IMR-90 (cell line): Measurements from ENCODE around the gene C10orf62. TPM values are rescaled to one million over a fixed set of nuclear protein-coding genes. Genes with fewer than 3 reads are reported as not detected.

ENCODE experiments used
- ATAC-seq: fragments of 200-7000 bp; cut with Tn5 transposase; 2 replicates; pipeline ENCODE4 v1.9.1; 2020; ENCODE audit warnings: low read depth, mild to moderate bottlenecking, moderate library complexity
- BruUV-seq: library from RNA; stranded (reverse); fragments of 400-500 nt; replicated peaks from 2 replicates; lab custom pipeline; 2021; lab: Mats Ljungman, UMichigan
- CTCF ChIA-PET: fragments of 300-600 bp; formaldehyde crosslinking; extraction: SDS; loops from one replicate; lab custom pipeline; 2021; ENCODE audit warnings: antibody characterized with exemption; lab: Yijun Ruan, JAX
- POLR2A ChIA-PET: fragments of 300-600 bp; sonication (Branson Sonifier 250); formaldehyde crosslinking; loops from one replicate; lab custom pipeline; 2022; ENCODE audit warnings: antibody characterized with exemption; ENCODE audit not compliant: unreplicated experiment; lab: Charles Lee
- DNase-seq: peaks from one replicate; pipeline ENCODE4 v3.0.0; 2013
- H2AFZ ChIP-seq: replicated peaks from 2 replicates; pipeline ENCODE3; 2013; ENCODE audit warnings: low read length, mild to moderate bottlenecking; ENCODE audit not compliant: poor library complexity
- H2AK5ac ChIP-seq: 2 replicates; pipeline ENCODE4 v1.6.1; 2013; ENCODE audit warnings: low read depth, low read length, inconsistent platforms
- H2AK9ac ChIP-seq: replicated peaks from 2 replicates; pipeline ENCODE3; 2013; ENCODE audit warnings: mild to moderate bottlenecking, low read depth, low read length, moderate library complexity; ENCODE audit not compliant: poor library complexity
- H2BK120ac ChIP-seq: 2 replicates; pipeline ENCODE4 v1.6.1; 2013; ENCODE audit warnings: low read depth, low read length, inconsistent platforms
- H2BK15ac ChIP-seq: 3 replicates; pipeline ENCODE4 v1.6.1; 2013; ENCODE audit warnings: low read depth, low read length, inconsistent platforms
- H2BK20ac ChIP-seq: 2 replicates; pipeline ENCODE4 v1.6.1; 2013; ENCODE audit warnings: low read depth, mild to moderate bottlenecking, inconsistent platforms, low read length, moderate library complexity
- H2BK5ac ChIP-seq: 2 replicates; pipeline ENCODE4 v1.6.1; 2013; ENCODE audit warnings: mild to moderate bottlenecking, low read depth, low read length, inconsistent platforms; ENCODE audit not compliant: poor library complexity, severe bottlenecking
- H3K14ac ChIP-seq: replicated peaks from 2 replicates; pipeline ENCODE4 v1.6.1; 2013; ENCODE audit warnings: low read depth, low read length, inconsistent platforms
- H3K18ac ChIP-seq: 2 replicates; pipeline ENCODE4 v1.6.1; 2013; ENCODE audit warnings: low read depth, low read length, control low read depth
- H3K23ac ChIP-seq: 2 replicates; pipeline ENCODE4 v1.6.1; 2013; ENCODE audit warnings: low read depth, low read length, inconsistent platforms
- H3K27ac ChIP-seq: 2 replicates; pipeline ENCODE4 v1.5.1; 2013; ENCODE audit warnings: mild to moderate bottlenecking, control low read depth, low read length; ENCODE audit not compliant: insufficient read depth
- H3K27me3 ChIP-seq: 2 replicates; pipeline ENCODE4 v1.6.1; 2013; ENCODE audit warnings: low read length; ENCODE audit not compliant: control insufficient read depth, insufficient read depth
- H3K36me3 ChIP-seq: 2 replicates; pipeline ENCODE4 v1.6.1; 2013; ENCODE audit warnings: low read length, mixed read lengths; ENCODE audit not compliant: control insufficient read depth, insufficient read depth
- H3K4ac ChIP-seq: 2 replicates; pipeline ENCODE4 v1.6.1; 2013; ENCODE audit warnings: low read depth, low read length, inconsistent platforms
- H3K4me1 ChIP-seq: 2 replicates; pipeline ENCODE4 v1.6.1; 2013; ENCODE audit warnings: low read length, mixed read lengths; ENCODE audit not compliant: control insufficient read depth, insufficient read depth
- H3K4me2 ChIP-seq: 2 replicates; pipeline ENCODE4 v1.6.1; 2013; ENCODE audit warnings: low read depth, mild to moderate bottlenecking, control low read depth, low read length, moderate library complexity
- H3K4me3 ChIP-seq: 2 replicates; pipeline ENCODE4 v1.5.1; 2013; ENCODE audit warnings: low read depth, mild to moderate bottlenecking, control low read depth, low read length, moderate library complexity; ENCODE audit not compliant: insufficient read depth
- H3K56ac ChIP-seq: 2 replicates; pipeline ENCODE4 v1.6.1; 2013; ENCODE audit warnings: low read length, inconsistent platforms; ENCODE audit not compliant: insufficient read depth; ENCODE audit errors: extremely low read depth
- H3K79me1 ChIP-seq, 2 experiments: 2 replicates each; pipeline ENCODE4 v1.6.1; 2013; ENCODE audit warnings: low read length in 2 of 2, inconsistent platforms in 1 of 2, low read depth in 1 of 2
- H3K9ac ChIP-seq: 2 replicates; pipeline ENCODE4 v1.6.1; 2013; ENCODE audit warnings: low read depth, low read length, control low read depth
- H3K9me1 ChIP-seq: 2 replicates; pipeline ENCODE4 v1.6.1; 2013; ENCODE audit warnings: low read length, inconsistent platforms; ENCODE audit not compliant: insufficient read depth
- H3K9me3 ChIP-seq: 2 replicates; pipeline ENCODE4 v1.6.1; 2013; ENCODE audit warnings: low read length; ENCODE audit not compliant: control insufficient read depth, insufficient read depth
- H4K20me1 ChIP-seq: 2 replicates; pipeline ENCODE4 v1.6.1; 2013; ENCODE audit warnings: low read length, inconsistent platforms; ENCODE audit not compliant: insufficient read depth
- H4K5ac ChIP-seq: 2 replicates; pipeline ENCODE4 v1.6.1; 2013; ENCODE audit warnings: mild to moderate bottlenecking, low read depth, low read length, control low read depth
- H4K8ac ChIP-seq, 2 experiments: 2 replicates each; pipeline ENCODE4 v1.6.1; 2013; ENCODE audit warnings: low read depth in 2 of 2, low read length in 2 of 2, control low read depth in 1 of 2, inconsistent platforms in 1 of 2
- H4K91ac ChIP-seq: 2 replicates; pipeline ENCODE4 v1.6.1; 2013; ENCODE audit warnings: low read depth, low read length, inconsistent platforms; ENCODE audit not compliant: insufficient read depth
- MAZ ChIP-seq: IDR thresholded peaks from 2 replicates; pipeline ENCODE4 v1.6.1; 2012; ENCODE audit warnings: low read depth, mild to moderate bottlenecking, low read length, improper control_type of control experiment, moderate library complexity, borderline replicate concordance
- POLR2A ChIP-seq: IDR thresholded peaks from 2 replicates; pipeline ENCODE4 v1.6.1; 2012; ENCODE audit warnings: mild to moderate bottlenecking, low read depth, low read length
- USF2 ChIP-seq: fragments of 150-350 bp; IDR thresholded peaks from 2 replicates; pipeline ENCODE4 v1.6.1; 2017; ENCODE audit warnings: mild to moderate bottlenecking, antibody characterized with exemption, low read length, low read depth
- WGBS, 2 experiments: methylation state at CpG; one replicate each; pipeline versions ENCODE4 v1.1.5 to v1.1.7; 2013; ENCODE audit warnings: missing lambda C conversion rate in 2 of 2; ENCODE audit not compliant: insufficient read length in 1 of 2; ENCODE audit errors: extremely low coverage in 2 of 2; 5-methylcytosine and 5-hydroxymethylcytosine counted together
- dilution Hi-C: fragments of 300-500 bp; cut with HindIII; formaldehyde crosslinking; loops from one replicate; pipeline ENCODE4 v1.14.3; 2018; ENCODE audit warnings: low sequenced_read_pairs; ENCODE audit not compliant: unreplicated experiment
- in situ Hi-C: fragments of 300-500 bp; cut with MboI; formaldehyde crosslinking; loops from 3 replicates; pipeline ENCODE4 v1.14.3; 2019; ENCODE audit warnings: low sequenced_read_pairs, inconsistent platforms, mixed read lengths
- intact Hi-C: fragments of 100-400 bp; cut with micrococcal nuclease; formaldehyde crosslinking; loops from 2 replicates; pipeline ENCODE4 v1.10.0; 2022
- polyA plus RNA-seq, 3 experiments: library from polyadenylated mRNA; depleted of rRNA; stranded (reverse); fragments of >200 nt; gene quantifications; 2 replicates each; pipeline ENCODE4 v1.2.3, GENCODE V29; 2012; ENCODE audit warnings: low replicate concordance in 1 of 3
- total RNA-seq: library from RNA; depleted of rRNA; stranded (reverse); fragments of >200 nt; gene quantifications from 2 replicates; pipeline ENCODE4 v1.2.3, GENCODE V29; 2012

The C10orf62 gene
- total and polyA plus RNA-seq, 2 of the 4 experiments (the other 2 are of a cell fraction): not detected

- Histone ChIP-seq H2BK120ac (no peak within 1 kb of the TSS), H2BK15ac (no peak within 1 kb of the TSS), H2AK9ac (no peak within 1 kb of the TSS), H3K4me2 (no peak within 1 kb of the TSS), H3K4me3 (no peak within 1 kb of the TSS), H3K79me1 (no peaks in the 10 kb centered on the region), H3K23ac (no peak within 1 kb of the TSS), H3K9me3 (no peaks in the 10 kb centered on the region), H4K91ac (no peak within 1 kb of the TSS), H3K4me1 (peaks cover 3% of the 10 kb centered on the region; the same call in 1 of the 2 replicates), H3K14ac (no peak within 1 kb of the TSS), H3K9ac (no peak within 1 kb of the TSS), H3K4ac (no peak within 1 kb of the TSS), H3K36me3 (no peaks in the 10 kb centered on the region), H3K56ac (no peak within 1 kb of the TSS), H3K18ac (no peak within 1 kb of the TSS), H4K20me1 (no peaks in the 10 kb centered on the region), H3K27ac (no peak within 1 kb of the TSS), H4K5ac (0 out of 2 replicates have a peak within 1 kb of the TSS, but pooled peaks have one; percentile 22), H3K9me1 (0 out of 2 replicates have a peak, but pooled peaks cover 6% of the 10 kb centered on the region), H2AFZ (peak within 1 kb of the TSS; percentile 80), H3K27me3 (no peaks in the 10 kb centered on the region), H2BK20ac (no peak within 1 kb of the TSS), H4K8ac (peak within 1 kb of the TSS; percentile 36 to 47; a peak in 2 of 4 replicates), H2AK5ac (no peak within 1 kb of the TSS), H2BK5ac (no peak within 1 kb of the TSS)
- ATAC-seq (peak; percentile 98), DNase-seq (peak; percentile 55)
- POLR2A ChIA-PET: no interaction called here
- in situ Hi-C loops (no loop called here), dilution Hi-C loops (no loop called here), intact Hi-C loops (no loop called here)
- no TSS peak for BruUV-seq
- no CpG with 5 or more reads among the region's 5 CpGs for WGBS, 2 experiments
- TF ChIP-seq POLR2A (no peak), MAZ (no peak), USF2 (peak; percentile 74)
- CTCF ChIA-PET: no interaction called here
Measured at GRCh38 chr10:97584060-97584797, 5.3 kb upstream of the C10orf62 start, which contains the start of gene HOGA1. Gene HOGA1 (plus strand): TSS chr10:97584389. CDS start chr10:97584704, 315 bp downstream.
